Islet precursor cell (in vitro differentiated cells): Measurements from ENCODE around the gene PEX26.
A peak's percentile ranks its signal among the peaks of the same experiment; 100 is the strongest.
"Not testable (repeated sequence)": the region's sequence is repeated elsewhere in the genome, so short reads cannot be mapped to it uniquely, and the experiment has no call there.

ENCODE experiments used
- DNase-seq: peaks from one replicate; pipeline ENCODE4 v3.0.0-alpha.2; 2018

Gene PEX26

DNA sequence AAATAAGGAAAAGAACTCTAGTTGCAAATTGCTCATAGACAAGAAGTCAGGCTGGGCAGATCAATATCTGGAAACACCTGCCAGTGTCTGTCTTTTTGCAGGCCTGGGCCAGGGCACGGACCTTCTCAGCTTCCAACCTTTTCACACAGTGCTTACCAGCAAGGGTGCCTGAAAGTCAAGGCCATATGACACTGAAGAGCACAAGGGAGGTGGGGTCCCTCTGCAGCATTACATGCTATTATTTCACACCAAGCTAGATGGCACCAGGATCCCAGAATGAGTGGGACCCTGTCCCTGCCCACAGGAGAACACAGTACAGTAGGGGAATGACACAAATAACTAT is 5.9 kb upstream of the PEX26 start:
- DNase-seq: no peak

DNA sequence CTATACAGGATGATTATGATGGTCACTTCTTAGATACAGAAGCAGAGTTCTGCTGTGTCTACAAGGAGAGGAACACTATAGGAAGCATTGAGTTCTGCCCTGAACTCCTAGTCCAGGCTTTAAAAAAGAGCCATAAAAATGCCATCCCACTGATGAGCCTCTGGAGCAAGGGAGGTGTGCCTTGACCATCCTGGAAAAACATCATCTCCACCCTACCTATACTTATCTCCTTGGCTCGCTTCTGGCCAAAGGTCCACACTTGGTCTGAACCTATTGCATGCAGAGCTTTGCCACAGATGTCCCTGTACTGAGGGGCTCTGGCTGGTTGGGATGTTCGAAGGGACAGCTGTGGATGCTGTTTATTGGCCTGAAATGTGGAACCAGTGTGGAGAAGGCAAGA is 4.3 kb upstream of the PEX26 start:
- DNase-seq: no peak

DNA sequence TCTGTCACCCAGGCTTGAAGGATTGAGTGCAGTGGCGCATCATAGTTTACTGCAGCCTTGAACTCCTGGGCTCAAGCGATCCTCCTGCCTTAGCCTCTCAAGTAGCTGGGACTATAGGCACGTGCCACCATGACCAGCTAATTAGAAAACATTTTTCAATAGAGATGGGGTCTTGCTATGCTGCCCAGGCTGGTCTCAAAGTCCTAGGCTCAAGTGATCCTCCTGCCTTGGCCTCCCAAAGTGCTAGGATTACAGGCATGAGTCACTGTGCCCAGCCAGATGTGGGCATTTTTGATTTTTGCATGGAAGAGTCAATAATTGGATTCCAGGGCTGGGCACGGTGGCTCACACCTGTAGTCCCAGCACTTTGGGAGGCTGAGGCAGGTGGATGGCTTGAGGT is 3.9 kb upstream of the PEX26 start:
- not testable (repeated sequence) for DNase-seq

DNA sequence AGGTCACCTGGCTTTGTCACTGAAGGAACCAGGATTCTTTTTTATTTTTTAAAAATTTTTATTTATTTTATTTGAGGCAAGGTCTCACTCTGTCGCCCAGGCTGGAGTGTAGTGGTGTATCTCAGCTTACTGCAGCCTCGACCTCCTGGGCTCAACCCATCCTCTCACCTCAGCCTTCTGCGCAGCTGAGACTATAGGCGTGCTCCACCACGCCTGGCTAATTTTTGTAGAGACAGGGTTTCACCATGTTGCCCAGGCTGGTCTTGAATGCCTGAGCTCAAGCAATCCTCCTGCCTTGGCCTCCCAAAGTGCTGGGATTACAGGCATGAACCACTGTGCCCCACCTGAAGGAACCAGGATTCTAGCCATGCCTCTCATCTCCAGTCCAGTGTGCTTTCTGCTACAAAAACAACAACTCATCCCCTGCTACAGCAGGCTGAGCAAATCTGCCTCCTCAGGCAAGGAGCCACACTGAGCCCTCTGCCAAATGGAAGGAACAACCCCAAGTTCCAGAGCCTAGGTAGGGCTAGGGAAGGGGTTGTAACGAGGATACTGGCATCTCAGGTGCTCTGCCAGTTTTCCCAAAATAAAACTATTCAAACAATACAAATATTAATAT is 2.6 kb upstream of the PEX26 start:
- no peak for DNase-seq

DNA sequence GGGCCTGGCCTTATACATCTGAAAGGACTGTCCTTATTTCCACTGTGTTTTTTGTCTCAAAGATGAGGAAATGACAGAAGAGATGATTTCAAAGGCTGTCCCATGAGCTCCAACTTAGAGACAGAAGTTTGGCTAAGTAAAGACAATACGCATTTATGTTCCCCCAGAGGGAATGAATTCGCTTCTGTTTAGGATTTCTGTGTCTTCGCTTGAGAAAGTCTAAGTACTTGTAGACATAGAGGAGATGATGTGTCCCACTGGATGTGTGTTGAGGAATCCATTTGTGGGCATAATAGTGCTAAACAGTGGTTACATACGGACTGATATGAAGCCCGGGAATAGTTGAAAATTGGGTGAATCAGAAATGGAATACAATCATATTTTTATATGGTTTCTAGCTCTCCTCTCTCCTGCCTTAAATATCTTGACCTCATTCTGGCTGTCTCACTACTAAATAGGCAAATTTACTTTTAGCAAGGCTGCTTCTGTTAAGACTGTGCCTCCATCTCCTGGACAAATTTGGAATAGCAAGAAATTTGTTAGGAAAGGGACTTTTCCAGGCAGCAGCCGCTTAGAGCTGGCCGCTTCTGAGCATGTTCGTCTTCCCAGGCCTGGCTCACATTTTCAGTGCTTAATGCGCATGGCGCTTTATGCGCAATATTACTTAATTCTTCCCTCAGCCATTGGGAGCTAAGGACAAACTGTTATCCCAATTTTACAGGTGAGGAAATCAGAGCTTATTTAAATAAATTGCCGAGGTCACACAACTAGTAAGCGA is 1.9 kb upstream of the PEX26 start:
- DNase-seq: peak; percentile 76

DNA sequence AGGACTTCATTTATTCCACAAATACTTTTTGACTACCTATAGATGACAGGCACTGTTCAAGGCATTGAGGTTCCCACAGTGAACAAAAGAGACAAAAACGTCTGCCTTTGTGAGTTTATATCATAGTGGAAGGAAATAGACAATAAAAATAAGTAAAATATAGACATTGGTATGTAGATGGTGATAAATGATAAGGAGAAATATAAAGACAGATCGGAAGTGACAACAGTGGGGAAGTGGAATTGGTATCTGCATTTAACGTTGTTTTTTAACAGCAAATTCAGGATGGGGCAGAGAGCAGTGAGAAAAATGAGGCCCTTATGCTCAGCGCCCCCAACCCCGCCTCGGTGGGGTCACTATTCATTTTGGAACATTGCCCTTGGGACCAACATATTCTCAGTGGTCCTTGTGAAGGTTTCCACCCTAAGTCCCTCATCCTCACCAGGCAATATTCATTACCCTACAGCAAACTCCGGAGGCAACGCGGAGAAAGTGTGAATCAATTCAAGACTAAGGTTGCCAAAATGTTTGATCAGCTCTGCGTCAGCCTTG is 627 bp upstream of the PEX26 start:
- DNase-seq: no peak

DNA sequence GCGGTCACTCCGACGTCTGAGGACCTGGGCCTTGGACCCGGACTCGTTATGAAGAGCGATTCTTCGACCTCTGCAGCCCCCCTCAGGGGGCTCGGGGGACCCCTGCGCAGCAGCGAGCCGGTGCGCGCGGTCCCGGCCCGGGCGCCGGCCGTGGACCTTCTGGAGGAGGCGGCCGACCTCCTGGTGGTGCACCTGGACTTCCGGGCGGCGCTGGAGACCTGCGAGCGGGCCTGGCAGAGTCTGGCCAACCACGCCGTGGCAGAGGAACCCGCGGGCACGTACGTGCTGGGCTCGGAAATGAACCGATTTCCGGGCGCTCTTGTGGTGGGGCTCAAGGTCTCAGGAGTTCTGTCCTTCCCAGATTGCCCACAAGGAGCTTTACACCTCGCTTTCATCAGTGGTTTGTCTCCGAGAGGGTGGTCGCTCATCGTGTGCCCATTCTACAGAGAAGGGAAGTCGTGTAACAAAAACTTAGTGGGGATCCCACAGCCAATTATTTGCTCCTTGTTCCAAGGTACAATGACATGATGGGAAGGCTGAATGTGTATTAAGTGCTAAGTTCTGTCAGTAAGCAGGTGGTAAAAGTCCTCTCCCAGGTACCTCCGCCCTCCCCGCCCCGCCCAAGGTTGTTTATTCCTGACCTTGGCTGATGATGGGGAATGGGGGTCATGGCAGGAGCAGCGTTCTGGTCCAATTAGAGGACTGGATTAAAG is 695 bp downstream of the PEX26 start:
- no peak for DNase-seq

DNA sequence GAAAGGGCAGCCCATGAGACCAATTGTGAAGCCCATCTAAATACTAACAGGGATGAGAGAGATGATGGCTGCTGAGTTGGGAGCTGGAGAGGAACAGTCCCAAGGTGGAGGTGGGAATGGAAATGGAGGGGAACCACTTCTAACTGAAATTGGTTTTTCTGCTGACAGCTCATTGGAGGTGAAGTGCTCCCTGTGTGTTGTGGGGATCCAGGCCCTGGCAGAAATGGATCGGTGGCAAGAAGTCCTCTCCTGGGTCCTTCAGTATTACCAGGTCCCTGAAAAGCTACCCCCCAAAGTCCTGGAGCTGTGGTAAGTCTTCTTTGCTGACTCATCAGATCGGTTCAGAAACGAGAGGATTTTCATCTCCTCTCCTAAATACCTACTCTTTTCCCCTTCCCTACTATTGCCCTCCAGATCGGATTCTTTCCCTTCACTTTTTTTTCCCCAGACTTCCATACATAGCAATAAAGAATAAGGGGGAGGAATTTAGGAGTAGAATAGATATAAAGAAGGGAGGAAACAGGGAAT is 2.0 kb downstream of the PEX26 start:
- DNase-seq: no peak

DNA sequence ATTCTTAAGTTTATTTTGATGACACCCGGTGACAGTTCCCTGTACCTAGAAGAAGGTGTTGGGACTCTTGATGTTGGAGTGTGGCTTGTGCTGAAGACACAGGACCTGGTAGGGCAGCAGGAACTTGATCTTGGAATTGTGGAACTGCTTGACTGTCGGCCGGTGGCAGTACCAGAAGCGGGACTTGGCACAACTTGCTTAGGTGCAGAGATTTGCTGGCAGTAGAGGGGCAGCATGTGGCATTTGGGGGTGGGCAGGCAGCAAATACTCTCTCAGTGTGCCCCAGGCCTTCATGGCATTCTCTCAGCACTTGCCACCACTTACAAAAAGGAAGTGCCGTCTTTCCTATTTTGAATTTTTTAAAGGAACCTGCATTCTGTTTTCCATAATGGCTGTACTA is 3.6 kb downstream of the PEX26 start:
- DNase-seq: no peak

DNA sequence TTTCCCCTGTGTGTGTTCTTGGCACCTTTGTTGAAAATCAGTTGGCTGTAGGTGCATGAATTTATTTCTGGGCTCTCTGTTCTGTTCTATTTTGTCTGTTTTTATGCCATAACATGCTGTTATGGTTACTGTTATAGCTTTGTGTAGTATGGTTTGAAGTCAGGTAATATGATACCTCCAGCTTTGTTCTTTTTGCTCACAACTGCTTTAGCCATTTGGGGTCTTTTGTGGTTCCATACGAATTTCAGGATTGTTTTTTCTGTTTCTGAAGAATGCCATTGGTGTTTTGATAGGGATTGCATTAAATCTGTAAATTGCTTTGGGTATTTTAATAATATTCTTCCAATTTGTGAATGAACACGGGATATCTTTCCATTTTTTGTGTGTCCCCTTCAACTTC is 4.7 kb downstream of the PEX26 start:
- no peak for DNase-seq

DNA sequence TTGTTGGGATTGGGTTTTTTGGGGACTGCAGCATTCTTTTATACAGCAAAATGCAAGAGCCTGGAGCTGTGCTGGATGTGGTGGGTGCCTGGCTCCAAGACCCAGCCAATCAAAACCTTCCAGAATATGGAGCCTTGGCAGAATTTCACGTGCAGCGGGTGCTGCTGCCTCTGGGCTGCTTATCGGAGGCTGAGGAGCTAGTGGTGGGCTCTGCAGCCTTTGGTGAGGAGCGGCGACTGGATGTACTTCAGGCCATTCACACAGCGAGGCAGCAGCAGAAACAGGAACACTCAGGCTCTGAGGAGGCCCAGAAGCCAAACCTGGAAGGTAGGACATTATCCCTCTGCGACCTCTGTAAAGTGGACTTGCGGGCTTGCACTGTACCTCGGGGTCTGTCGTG is 5.6 kb downstream of the PEX26 start:
- DNase-seq: no peak

DNA sequence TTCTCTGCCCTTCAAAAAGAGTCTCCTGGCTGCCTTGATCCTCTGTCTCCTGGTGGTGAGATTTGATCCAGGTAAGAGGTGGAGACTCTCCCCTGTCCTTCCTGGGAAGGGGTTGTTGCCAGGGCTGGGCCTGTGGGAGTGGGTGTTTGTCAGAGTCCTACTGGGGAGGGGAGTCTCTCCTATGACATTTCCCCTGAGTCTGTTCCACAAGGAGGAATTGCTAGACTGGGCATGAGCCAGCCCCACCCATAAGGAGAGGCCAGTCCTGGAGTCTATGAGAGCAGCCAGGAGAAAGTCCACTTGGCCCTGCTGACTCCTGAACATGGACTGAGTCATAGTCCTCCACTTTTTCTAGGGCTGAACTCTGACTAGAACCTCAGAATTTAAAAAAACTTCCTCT is 7.4 kb downstream of the PEX26 start:
- no peak for DNase-seq

DNA sequence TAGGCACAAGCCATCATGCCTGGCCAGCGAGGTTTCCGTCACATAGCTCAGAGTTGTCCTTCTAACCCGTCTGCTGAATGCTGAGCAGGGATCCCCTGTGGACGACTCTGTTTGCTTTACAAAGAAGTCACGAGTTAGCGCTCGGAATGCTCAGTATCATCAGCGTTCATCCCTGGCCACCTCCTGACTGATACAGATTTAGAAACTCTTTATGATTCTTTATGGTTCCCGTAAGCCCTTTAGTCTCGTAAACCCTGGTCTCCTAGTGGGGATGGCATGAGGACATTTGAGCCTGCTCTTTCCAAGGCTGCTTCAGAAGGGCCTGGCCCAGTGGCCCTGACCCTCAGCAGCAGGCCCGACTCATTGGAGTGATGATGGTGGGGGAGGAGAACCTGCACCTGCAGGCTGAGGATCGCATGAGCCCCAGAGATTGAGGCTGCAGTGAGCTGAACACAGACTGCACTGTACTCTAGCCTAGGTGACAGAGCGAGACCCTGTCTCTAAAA is 9.6 kb downstream of the PEX26 start:
- no peak for DNase-seq

DNA sequence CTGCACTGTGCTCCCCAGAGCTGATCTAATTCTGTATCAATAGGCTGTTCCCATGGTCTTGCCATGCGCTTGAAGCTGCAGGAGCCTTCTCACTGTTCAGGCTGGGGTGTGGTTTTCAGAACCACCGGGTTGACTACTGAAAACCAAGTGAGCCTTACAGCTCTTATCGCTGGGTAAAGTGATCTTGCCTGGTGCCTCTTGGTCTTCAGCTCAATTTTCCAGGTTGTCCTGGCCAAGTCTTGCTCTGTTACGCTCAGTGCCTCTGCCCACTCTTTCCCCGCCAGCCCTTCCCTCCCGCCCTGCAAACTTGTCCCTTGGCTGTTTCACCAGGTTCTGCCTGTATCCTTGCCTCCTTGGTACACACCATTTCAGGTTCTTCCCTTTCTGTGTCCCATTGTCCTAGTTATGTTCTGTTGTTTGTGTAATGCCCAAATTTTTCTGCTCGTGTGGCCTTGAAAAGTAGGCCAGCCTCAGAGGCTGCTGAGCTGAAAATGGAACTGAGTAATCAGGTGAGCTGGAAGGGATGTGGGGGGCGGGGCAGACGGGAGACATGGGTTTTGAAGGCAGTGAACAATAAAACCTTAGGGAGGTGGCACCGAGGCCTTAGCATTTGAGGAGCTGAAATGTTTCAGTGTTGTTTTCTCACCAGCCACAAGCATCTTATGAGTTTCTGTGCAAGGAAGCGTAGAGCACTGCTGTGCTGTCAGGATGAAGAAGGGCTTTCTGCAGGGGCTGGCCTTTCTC is 11.2 kb downstream of the PEX26 start:
- DNase-seq: no peak

DNA sequence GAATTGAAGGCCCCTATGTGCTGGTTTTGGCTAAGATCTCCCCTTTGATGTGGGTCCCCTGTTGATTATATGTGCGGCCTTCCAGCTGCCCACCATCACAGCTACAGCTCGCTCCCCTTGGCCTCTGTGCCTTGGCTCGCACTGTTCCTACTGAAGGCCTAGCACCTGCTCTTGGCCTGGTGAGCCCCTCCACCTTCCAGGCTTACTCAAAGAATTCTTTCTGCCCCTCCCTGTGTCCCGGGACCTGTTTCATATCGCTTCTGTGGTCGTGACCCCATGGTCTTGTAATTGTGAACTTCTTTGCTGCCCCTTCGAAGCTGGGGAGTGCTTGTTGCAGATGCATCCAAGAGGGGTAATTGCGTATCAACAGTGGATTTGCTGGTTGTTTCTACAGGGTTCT is 12.5 kb downstream of the PEX26 start:
- no peak for DNase-seq

DNA sequence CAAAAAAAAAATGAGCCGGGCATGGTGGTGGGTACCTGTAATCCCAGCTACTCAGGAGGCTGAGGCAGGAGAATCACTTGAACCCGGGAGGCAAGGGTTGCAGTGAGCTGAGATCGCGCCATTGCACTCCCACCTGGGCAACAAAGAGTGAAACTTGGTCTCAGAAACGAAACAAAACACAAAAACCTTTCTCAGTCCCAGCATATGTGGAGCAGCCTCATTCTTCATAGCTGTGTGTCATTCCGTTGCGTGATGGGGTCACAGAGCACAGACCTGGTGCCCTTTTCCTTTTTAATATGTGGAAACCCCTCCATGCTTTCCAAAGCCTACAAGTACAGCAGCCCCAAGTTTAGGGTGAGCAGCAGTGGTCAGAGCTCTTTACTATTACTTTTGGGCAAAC is 13.7 kb downstream of the PEX26 start:
- DNase-seq: no peak

DNA sequence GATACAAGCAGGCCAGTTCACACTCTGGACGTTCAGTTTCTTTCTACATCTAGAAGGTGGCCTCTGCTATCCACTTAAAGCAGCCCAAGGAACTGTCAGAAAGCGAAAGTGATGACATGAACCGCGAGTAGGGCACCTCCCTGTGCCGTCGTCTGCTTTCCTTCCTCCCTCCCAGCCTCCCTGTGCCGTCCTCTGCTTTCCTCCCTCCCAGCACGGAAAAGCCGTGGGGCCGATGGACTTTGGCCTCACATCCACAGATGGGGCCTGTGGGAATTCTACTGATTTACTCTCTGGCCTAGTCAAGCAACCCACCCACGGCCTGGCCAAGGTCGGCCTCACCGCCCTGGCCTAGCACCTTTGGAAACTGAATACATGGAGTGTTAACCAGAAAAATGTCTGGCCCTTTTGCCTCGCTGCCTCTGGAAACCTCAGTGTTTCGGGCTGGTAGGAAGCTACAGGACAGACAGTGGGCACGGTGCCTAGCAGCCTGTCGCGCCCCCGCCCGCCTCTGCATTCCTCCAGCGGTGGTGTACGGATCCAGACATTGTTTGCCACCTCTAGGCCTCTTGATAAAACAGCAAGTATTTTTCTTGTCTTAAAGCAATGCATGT is 14.2 kb downstream of the PEX26 start:
- DNase-seq: no peak

DNA sequence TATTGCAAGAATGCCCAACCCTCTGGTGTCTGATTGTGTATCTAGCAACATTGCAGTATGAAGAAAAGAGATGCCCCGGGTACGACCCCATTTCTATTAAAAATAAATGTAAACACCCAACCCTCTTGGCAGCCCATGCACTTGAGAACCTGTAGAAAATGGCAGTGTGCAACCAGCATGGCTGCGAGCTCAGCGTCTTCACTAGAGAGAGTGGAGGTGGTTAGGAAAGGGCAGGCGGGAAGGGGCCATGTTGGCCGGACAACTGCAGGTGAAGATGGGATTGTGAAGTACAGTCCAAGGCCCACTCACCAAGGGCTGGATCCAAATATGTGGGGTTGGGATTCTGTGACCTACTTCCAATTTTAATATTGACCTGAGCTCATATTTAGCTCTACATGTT is 15.9 kb downstream of the PEX26 start:
- no peak for DNase-seq

DNA sequence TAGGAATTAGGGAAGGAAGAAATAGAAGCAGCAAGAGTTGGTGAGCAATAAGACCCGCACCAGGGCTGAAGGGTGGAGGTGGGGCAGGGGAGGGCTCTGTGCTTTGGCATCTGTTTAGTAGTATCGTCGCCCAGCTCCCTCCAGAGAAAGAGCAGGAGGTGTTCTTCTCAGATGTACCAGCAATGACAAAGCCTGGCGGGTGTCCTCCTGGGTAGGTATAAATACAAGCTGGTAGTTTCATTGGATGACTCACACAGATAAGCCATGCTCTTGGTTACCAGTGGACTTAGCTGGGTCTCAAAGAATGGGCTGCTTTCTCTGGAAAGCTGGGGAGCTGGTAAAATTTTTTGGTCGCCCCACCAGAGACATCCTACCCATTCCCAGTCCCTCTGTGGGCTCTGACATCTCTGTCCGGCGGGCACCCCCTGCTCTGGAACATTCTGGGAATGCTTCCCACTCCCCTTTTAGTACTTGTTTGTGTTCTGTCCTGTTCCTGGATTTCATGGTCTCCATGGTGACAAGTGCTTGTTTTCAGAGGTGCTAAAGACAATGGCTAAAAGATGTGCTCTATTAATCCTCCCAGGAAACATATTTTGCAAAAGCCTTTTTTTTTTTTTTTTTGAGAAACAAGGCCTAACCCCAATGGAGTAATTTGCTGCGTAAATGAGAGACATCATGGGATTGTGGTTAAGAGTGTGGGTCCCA is 17.5 kb downstream of the PEX26 start:
- DNase-seq: no peak

DNA sequence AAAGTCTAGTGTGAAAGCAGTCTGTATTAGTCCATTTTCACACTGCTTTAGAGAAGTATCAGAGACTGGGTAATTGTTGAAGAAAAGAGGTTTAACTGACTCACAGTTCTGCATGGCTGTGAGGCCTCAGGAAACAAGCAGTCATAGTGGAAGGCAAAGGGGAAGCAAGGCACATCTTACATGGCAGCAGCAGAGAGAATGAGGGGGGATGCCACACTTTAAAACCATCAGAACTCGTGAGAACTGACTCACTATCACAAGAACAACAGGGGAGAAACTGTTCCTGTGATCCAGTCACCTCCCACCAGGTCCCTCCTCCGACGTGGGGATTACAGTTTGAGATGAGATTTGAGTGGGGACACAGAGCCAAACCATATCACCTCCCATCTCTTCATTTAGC is 19.0 kb downstream of the PEX26 start:
- DNase-seq: no peak

DNA sequence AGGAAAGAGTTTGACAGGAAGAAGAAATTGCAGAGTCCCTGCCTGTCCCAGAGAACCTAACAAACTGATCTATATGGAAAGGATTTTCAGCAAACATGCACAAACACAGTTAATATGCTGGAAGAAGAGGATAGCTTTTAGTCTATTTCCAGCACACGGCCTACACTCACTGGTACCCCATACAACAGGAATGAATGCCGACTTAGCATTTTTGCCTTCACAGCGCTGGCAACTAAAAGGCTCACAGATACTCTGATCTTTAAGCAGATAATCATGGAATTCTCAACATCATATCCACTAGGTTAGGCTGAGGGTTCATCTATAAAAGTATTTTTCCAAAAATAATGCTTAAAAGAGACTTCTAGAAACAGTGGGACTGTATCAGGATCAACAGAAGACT is 23.0 kb downstream of the PEX26 start:
- no peak for DNase-seq

DNA sequence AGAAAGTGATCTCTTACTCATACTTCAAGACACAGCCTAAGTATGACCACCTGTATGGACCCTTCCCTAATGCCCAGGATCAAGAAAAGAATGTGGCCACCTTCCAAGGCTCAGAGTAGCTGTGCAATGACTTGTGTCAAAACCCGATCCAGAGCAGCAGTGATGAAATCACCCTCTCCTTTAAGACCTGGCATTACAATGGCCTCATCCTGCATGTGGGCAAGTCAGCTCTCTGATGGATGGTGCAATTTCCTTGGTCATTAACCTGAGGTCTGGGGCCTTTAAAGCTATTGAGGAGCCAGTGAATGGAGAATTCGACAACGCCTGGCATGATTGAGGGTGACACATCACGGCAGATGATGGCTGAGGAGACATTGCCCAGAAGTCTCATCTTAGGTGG is 23.7 kb downstream of the PEX26 start:
- no peak for DNase-seq
